ENCODE measurements around the gene SLC24A3. TPM values are rescaled to one million over a fixed set of nuclear protein-coding genes. Genes with fewer than 3 reads are reported as not detected.
A peak's percentile ranks its signal among the peaks of the same experiment; 100 is the strongest.

Gene SLC24A3
- total and polyA plus RNA-seq, 2 of the 13 experiments (the other 11 are each of a cell fraction or from before 2014, with no cell fraction given): not detected

- TF ChIP-seq CBX1 (IDR thresholded peaks at IDR 0.05; ENCODE audit: low read depth): no peak
- no peak for TF ChIP-seq NFAT5 (CRISPR knock-in tag; IDR thresholded peaks at IDR 0.05)
- TF ChIP-seq ZNF777 (CRISPR knock-in tag; IDR thresholded peaks at IDR 0.05): no peak
- no peak for TF ChIP-seq ZNF563 (CRISPR knock-in tag; IDR thresholded peaks at IDR 0.05)
- no peak for TF ChIP-seq ZNF101 (CRISPR knock-in tag; IDR thresholded peaks at IDR 0.05; ENCODE audit: borderline replicate concordance, low read depth)
- no peak for TF ChIP-seq U2AF1 (optimal IDR thresholded peaks at IDR 0.05; ENCODE audit: low read depth, low read length)
- TF ChIP-seq PREB (CRISPR knock-in tag; IDR thresholded peaks at IDR 0.05): no peak
- TF ChIP-seq ZNF496 (CRISPR knock-in tag; IDR thresholded peaks at IDR 0.05; ENCODE audit: insufficient replicate concordance): no peak
- no peak for TF ChIP-seq LRRFIP1 (CRISPR knock-in tag; conservative IDR thresholded peaks at IDR 0.05)
- TF ChIP-seq MBNL3 (CRISPR knock-in tag; conservative IDR thresholded peaks at IDR 0.05): no peak
- 0 out of 2 replicates have a peak, but pooled peaks have one; percentile 10 for TF ChIP-seq MAX (IDR thresholded peaks at IDR 0.05)
- TF ChIP-seq ZSCAN9 (CRISPR knock-in tag; IDR thresholded peaks at IDR 0.05; ENCODE audit: borderline replicate concordance): peak; percentile 25; the same call in 1 of the 2 replicates
- no peak for TF ChIP-seq ZSCAN30 (CRISPR knock-in tag; IDR thresholded peaks at IDR 0.05)
- TF ChIP-seq ZMYM3 (CRISPR knock-in tag; IDR thresholded peaks at IDR 0.05): no peak
- no peak for TF ChIP-seq SUZ12 (IDR thresholded peaks at IDR 0.05; ENCODE audit: low read depth, low read length)
- TF ChIP-seq ZNF572 (CRISPR knock-in tag; IDR thresholded peaks at IDR 0.05): peak; percentile 90; the same call in 1 of the 2 replicates
- no peak for TF ChIP-seq ZNF362 (CRISPR knock-in tag; IDR thresholded peaks at IDR 0.05; ENCODE audit: borderline replicate concordance)
- TF ChIP-seq MATR3 (CRISPR knock-in tag; IDR thresholded peaks at IDR 0.05): no peak
- no peak for TF ChIP-seq ZFP90 (CRISPR knock-in tag; IDR thresholded peaks at IDR 0.05; ENCODE audit: borderline replicate concordance)
Measured at GRCh38 chr20:19661717-19662636, 449.5 kb downstream of the SLC24A3 start (continued).
